ENCODE measurements around the gene THADA. TPM values are rescaled to one million over a fixed set of nuclear protein-coding genes. Genes with fewer than 3 reads are reported as not detected.

The THADA gene
- total and polyA plus RNA-seq, 5 donors from 2014 or later = 19.1 to 52.9 (median 20.2) TPM

DNA sequence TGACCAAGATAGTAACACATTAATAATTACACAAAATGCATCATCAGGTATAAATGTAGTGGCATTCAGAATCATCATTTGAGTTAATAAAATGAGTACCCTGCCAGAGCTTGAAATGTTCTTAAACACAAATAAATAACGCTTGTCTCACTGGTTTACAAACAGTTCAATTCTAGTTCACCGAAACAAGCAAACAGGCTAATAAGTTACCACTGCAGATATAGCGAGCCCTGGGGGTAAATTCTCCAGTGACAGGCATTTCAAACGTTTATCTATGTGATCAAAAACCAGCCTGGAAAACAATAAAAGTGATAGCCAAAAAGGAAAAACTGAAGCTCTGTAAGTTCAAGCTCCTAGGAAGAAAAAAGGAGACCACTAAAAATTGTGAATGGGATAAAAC lies 152.6 kb downstream of the THADA start:
- no peak overlapping the region for H3K4me3 ChIP-seq (ENCODE audit: low read depth, low read length)
- peaks cover 5% of the 10 kb centered on the region for H3K36me3 ChIP-seq (ENCODE audit: control insufficient read depth, insufficient read depth, low read length)
- H3K36me3 Mint-ChIP-seq = peaks cover 35% of the 10 kb centered on the region
- H3K4me1 ChIP-seq (ENCODE audit: control insufficient read depth, insufficient read depth, low read length, poor library complexity, severe bottlenecking) = no peaks in the 10 kb centered on the region
- H3K27me3 Mint-ChIP-seq = no peaks in the 10 kb centered on the region
- H3K4me3 Mint-ChIP-seq = no peak overlapping the region
- no peaks in the 10 kb centered on the region for H3K9me3 Mint-ChIP-seq
- no peak for DNase-seq
- no peak overlapping the region for H3K27ac ChIP-seq (ENCODE audit: insufficient read depth, low read length, poor library complexity, severe bottlenecking)
- H3K4me1 Mint-ChIP-seq = peaks cover 5 to 13% (median 10%) of the 10 kb centered on the region in 4 donors
- H3K9me3 ChIP-seq (ENCODE audit: control insufficient read depth in 2 of 2, low read length in 2 of 2) = no peaks in the 10 kb centered on the region
- no peak for ATAC-seq (ENCODE audit: low read depth in 2 of 2)
- H3K27me3 ChIP-seq (ENCODE audit: control insufficient read depth, insufficient read depth, low read length) = no peaks in the 10 kb centered on the region
- H3K27ac Mint-ChIP-seq = peak overlapping the region in 1 of 3 donors; percentile 70

DNA sequence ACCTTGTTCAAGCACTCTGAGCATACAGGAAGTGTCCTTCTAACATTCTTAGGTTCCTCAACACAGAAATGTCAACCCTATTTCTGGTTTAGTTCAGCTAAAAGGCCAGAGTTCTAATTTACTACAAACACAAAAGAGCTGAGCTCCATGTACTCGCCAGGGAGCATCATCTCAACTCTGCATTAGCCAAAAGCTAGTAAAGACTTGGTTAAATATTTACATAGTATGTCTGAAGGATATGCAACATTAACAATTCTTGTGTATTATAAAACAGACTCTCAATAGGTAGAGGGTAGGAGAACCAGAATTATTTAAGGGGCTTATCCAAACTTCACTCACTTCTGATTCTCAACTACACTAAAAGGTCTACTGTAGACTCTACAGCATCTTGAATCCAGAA lies 154.6 kb downstream of the THADA start:
- no peak overlapping the region for H3K27ac ChIP-seq (ENCODE audit: insufficient read depth, low read length, poor library complexity, severe bottlenecking)
- Mint-ChIP-seq H3K9me3 (no peaks in the 10 kb centered on the region), H3K4me1 (peaks cover 4 to 13% (median 8%) of the 10 kb centered on the region in 4 donors), H3K36me3 (peaks cover 37% of the 10 kb centered on the region), H3K27ac (no peak overlapping the region), H3K27me3 (no peaks in the 10 kb centered on the region), H3K4me3 (no peak overlapping the region)
- peaks cover 7% of the 10 kb centered on the region for H3K36me3 ChIP-seq (ENCODE audit: control insufficient read depth, insufficient read depth, low read length)
- no peak overlapping the region for H3K4me3 ChIP-seq (ENCODE audit: low read depth, low read length)
- no peaks in the 10 kb centered on the region for H3K9me3 ChIP-seq (ENCODE audit: control insufficient read depth in 2 of 2, low read length in 2 of 2)
- no peaks in the 10 kb centered on the region for H3K4me1 ChIP-seq (ENCODE audit: control insufficient read depth, insufficient read depth, low read length, poor library complexity, severe bottlenecking)
- H3K27me3 ChIP-seq (ENCODE audit: control insufficient read depth, insufficient read depth, low read length) = no peaks in the 10 kb centered on the region
- DNase-seq = no peak
- ATAC-seq (ENCODE audit: low read depth in 2 of 2) = no peak

DNA sequence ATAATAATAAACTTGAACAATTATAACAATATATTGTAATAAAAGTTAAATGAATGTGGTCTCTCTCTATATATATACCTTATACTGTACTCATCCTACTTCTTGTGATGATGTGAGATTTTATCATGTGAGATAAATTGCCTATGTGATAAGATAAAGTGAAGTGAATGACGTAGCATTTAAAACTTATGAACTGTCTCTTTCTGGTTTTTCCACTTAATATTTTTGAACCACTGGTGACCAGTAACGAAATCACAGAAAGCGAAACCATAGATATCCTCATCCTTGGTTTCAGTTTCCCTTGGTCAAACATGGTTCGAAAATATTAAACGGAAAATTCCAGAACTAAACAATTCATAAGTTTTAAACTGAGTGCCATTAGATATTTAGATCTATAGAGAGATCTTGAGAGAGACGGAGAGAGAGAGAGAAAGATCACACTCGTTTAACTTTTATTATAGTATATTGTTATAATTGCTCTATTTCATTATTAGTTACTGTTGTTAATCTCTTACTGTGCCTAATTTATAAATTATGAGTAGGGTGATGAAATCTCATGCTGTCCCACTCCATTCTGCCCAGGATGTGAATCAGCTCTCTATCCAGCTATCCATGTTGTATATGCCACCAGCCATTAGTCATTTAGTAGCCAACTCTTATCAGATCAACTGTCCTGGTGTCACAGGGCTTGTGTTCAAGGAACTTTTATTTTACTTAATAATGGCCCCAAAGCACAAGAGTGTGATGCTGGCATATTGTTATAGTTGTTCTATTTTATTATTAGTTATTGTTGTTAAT lies 156.8 kb downstream of the THADA start:
- H3K4me3 ChIP-seq (ENCODE audit: low read depth, low read length) = no peak overlapping the region
- Mint-ChIP-seq H3K4me1 (peaks cover 4 to 11% (median 7%) of the 10 kb centered on the region in 4 donors), H3K36me3 (peaks cover 34% of the 10 kb centered on the region), H3K27me3 (no peaks in the 10 kb centered on the region), H3K4me3 (no peak overlapping the region), H3K27ac (peak overlapping the region in 2 of 3 donors; percentile 26 to 65), H3K9me3 (no peaks in the 10 kb centered on the region)
- no peaks in the 10 kb centered on the region for H3K4me1 ChIP-seq (ENCODE audit: control insufficient read depth, insufficient read depth, low read length, poor library complexity, severe bottlenecking)
- H3K27ac ChIP-seq (ENCODE audit: insufficient read depth, low read length, poor library complexity, severe bottlenecking) = no peak overlapping the region
- ATAC-seq (ENCODE audit: low read depth in 2 of 2) (no peak), DNase-seq (no peak)
- peaks cover 5% of the 10 kb centered on the region for H3K36me3 ChIP-seq (ENCODE audit: control insufficient read depth, insufficient read depth, low read length)
- no peaks in the 10 kb centered on the region for H3K27me3 ChIP-seq (ENCODE audit: control insufficient read depth, insufficient read depth, low read length)
- no peaks in the 10 kb centered on the region for H3K9me3 ChIP-seq (ENCODE audit: control insufficient read depth in 2 of 2, low read length in 2 of 2)

DNA sequence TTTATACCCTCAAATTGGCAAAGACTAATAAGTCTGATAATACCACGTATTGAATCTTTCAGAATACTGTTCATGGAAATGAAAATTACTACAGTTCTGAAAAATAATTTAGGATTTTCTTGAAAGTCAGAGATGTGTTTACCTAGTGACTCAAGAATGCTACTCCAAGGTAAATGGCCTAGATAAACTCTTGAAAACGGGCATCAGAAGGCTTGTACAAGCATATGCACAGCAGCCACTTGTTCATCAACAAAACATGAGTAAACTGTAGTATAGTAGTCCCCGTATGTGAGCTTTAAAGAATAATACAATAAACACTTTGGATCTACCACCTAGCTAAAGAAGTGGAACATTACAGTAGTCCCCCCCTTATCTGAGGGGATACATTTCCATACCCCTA lies 157.5 kb downstream of the THADA start:
- H3K27me3 Mint-ChIP-seq = no peaks in the 10 kb centered on the region
- no peak overlapping the region for H3K27ac Mint-ChIP-seq
- no peak overlapping the region for H3K4me3 Mint-ChIP-seq
- H3K4me1 ChIP-seq (ENCODE audit: control insufficient read depth, insufficient read depth, low read length, poor library complexity, severe bottlenecking) = no peaks in the 10 kb centered on the region
- no peak overlapping the region for H3K4me3 ChIP-seq (ENCODE audit: low read depth, low read length)
- H3K9me3 ChIP-seq (ENCODE audit: control insufficient read depth in 2 of 2, low read length in 2 of 2) = no peaks in the 10 kb centered on the region
- H3K27ac ChIP-seq (ENCODE audit: insufficient read depth, low read length, poor library complexity, severe bottlenecking) = no peak overlapping the region
- no peaks in the 10 kb centered on the region for H3K27me3 ChIP-seq (ENCODE audit: control insufficient read depth, insufficient read depth, low read length)
- no peaks in the 10 kb centered on the region for H3K9me3 Mint-ChIP-seq
- H3K36me3 ChIP-seq (ENCODE audit: control insufficient read depth, insufficient read depth, low read length) = peaks cover 5% of the 10 kb centered on the region
- H3K36me3 Mint-ChIP-seq = peaks cover 38% of the 10 kb centered on the region
- H3K4me1 Mint-ChIP-seq = peaks cover 4 to 11% (median 8%) of the 10 kb centered on the region in 4 donors
- ATAC-seq (ENCODE audit: low read depth in 2 of 2) = no peak
- DNase-seq = no peak

DNA sequence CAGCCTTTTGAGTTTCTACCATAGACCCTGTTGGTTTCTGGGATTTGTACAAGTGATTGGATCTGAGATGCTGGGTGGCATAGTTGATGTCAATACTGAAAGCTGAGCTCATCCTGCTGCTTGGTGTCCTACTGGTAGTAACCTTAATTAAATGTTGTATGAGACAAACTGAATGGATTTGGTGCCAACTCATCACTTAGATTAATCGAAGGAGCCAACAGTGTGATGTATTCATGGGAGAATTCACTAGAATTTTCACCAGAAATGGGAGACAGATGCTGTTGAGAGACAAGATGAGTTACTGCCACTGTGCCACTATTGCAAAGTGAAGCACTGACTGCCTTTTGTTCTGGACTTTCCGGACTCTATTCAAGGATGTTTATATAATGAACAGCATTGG lies 158.5 kb downstream of the THADA start:
- peaks cover 2 to 10% (median 5%) of the 10 kb centered on the region in 4 donors for H3K4me1 Mint-ChIP-seq
- peaks cover 37% of the 10 kb centered on the region for H3K36me3 Mint-ChIP-seq
- H3K36me3 ChIP-seq (ENCODE audit: control insufficient read depth, insufficient read depth, low read length) = peaks cover 5% of the 10 kb centered on the region
- H3K27ac ChIP-seq (ENCODE audit: insufficient read depth, low read length, poor library complexity, severe bottlenecking) = no peak overlapping the region
- ATAC-seq (ENCODE audit: low read depth in 2 of 2) = no peak
- no peak overlapping the region for H3K4me3 Mint-ChIP-seq
- H3K9me3 ChIP-seq (ENCODE audit: control insufficient read depth in 2 of 2, low read length in 2 of 2) = no peaks in the 10 kb centered on the region
- no peak overlapping the region for H3K27ac Mint-ChIP-seq
- no peaks in the 10 kb centered on the region for H3K27me3 ChIP-seq (ENCODE audit: control insufficient read depth, insufficient read depth, low read length)
- DNase-seq = no peak
- no peaks in the 10 kb centered on the region for H3K9me3 Mint-ChIP-seq
- no peak overlapping the region for H3K4me3 ChIP-seq (ENCODE audit: low read depth, low read length)
- H3K4me1 ChIP-seq (ENCODE audit: control insufficient read depth, insufficient read depth, low read length, poor library complexity, severe bottlenecking) = no peaks in the 10 kb centered on the region
- H3K27me3 Mint-ChIP-seq = no peaks in the 10 kb centered on the region

DNA sequence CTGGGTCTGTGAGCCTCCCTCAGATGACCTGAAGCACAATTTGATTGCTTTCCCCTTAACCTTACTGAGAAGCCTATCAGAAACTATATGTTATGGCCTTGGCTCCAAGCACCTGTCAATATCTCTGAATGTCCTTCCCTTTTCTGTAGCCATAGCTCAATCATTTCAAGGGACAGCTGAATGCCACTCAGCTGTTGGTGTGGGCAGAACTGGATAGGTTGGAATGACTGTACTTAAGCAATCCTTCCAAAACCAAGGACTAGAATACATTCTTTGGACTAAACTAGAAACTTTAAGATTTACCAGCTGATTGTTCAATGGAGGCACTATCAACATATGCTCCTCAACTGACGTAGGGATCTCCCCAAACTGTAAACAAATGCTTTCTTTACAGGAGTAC lies 159.4 kb downstream of the THADA start:
- no peak overlapping the region for H3K4me3 ChIP-seq (ENCODE audit: low read depth, low read length)
- ATAC-seq (ENCODE audit: low read depth in 2 of 2) (no peak), DNase-seq (no peak)
- Mint-ChIP-seq H3K4me1 (peaks cover 0 to 5% (median 0%) of the 10 kb centered on the region in 4 donors), H3K36me3 (peaks cover 31% of the 10 kb centered on the region), H3K27me3 (no peaks in the 10 kb centered on the region), H3K9me3 (no peaks in the 10 kb centered on the region), H3K27ac (no peak overlapping the region), H3K4me3 (no peak overlapping the region)
- no peaks in the 10 kb centered on the region for H3K4me1 ChIP-seq (ENCODE audit: control insufficient read depth, insufficient read depth, low read length, poor library complexity, severe bottlenecking)
- no peaks in the 10 kb centered on the region for H3K9me3 ChIP-seq (ENCODE audit: control insufficient read depth in 2 of 2, low read length in 2 of 2)
- peaks cover 5% of the 10 kb centered on the region for H3K36me3 ChIP-seq (ENCODE audit: control insufficient read depth, insufficient read depth, low read length)
- H3K27ac ChIP-seq (ENCODE audit: insufficient read depth, low read length, poor library complexity, severe bottlenecking) = no peak overlapping the region
- H3K27me3 ChIP-seq (ENCODE audit: control insufficient read depth, insufficient read depth, low read length) = no peaks in the 10 kb centered on the region

DNA sequence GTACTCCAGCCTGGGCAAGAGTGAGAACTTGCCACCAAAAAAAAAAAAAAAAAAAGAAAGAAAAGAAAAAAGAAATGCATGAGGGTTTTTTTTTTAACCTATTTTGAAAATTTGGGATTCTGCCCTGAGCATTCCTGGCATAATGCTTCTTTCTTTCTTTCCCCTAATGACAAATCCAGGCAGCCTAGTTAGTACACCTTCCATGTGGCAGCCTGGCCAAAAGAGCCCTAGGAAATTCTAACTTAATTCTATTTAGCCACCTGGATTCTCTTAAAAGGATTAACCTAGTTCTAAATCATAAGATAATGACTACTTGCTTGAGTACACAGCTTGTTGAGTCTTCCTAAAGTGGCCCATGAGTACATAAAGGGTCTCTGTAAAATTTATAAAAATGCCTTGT lies 160.1 kb downstream of the THADA start:
- no peak overlapping the region for H3K27ac Mint-ChIP-seq
- no peaks in the 10 kb centered on the region for H3K27me3 Mint-ChIP-seq
- no peaks in the 10 kb centered on the region for H3K9me3 ChIP-seq (ENCODE audit: control insufficient read depth in 2 of 2, low read length in 2 of 2)
- H3K36me3 ChIP-seq (ENCODE audit: control insufficient read depth, insufficient read depth, low read length) = peaks cover 8% of the 10 kb centered on the region
- H3K4me3 Mint-ChIP-seq = no peak overlapping the region
- no peak for ATAC-seq (ENCODE audit: low read depth in 2 of 2)
- no peaks in the 10 kb centered on the region for H3K27me3 ChIP-seq (ENCODE audit: control insufficient read depth, insufficient read depth, low read length)
- H3K4me1 ChIP-seq (ENCODE audit: control insufficient read depth, insufficient read depth, low read length, poor library complexity, severe bottlenecking) = no peaks in the 10 kb centered on the region
- no peak for DNase-seq
- H3K4me1 Mint-ChIP-seq = peaks cover 0 to 9% (median 2%) of the 10 kb centered on the region in 4 donors
- H3K4me3 ChIP-seq (ENCODE audit: low read depth, low read length) = no peak overlapping the region
- H3K36me3 Mint-ChIP-seq = peaks cover 36% of the 10 kb centered on the region
- H3K27ac ChIP-seq (ENCODE audit: insufficient read depth, low read length, poor library complexity, severe bottlenecking) = no peak overlapping the region
- H3K9me3 Mint-ChIP-seq = no peaks in the 10 kb centered on the region

DNA sequence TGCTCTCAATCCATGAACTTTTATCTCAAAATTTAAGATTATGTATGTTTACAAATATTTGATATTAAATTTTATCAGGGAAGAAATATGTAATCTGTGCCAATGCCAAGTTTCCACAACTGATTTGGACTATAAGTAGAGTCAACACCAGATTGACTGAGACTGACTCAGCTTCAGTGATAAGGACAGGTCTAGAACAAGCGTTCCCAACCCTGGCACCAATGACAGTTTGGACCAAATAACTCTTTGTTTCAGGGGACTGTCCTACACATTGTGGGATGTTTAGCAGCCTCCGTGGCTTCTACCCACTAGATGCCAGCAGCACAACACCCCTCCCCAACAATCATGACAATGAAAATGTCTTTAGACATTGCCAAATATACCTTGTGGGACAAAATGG lies 165.3 kb downstream of the THADA start:
- Mint-ChIP-seq H3K27me3 (no peaks in the 10 kb centered on the region), H3K36me3 (peaks cover 37% of the 10 kb centered on the region), H3K27ac (no peak overlapping the region), H3K9me3 (no peaks in the 10 kb centered on the region), H3K4me1 (peaks cover 16 to 24% (median 18%) of the 10 kb centered on the region in 4 donors), H3K4me3 (no peak overlapping the region)
- DNase-seq (no peak), ATAC-seq (ENCODE audit: low read depth in 2 of 2) (no peak)
- Histone ChIP-seq H3K27ac (ENCODE audit: insufficient read depth, low read length, poor library complexity, severe bottlenecking) (no peak overlapping the region), H3K9me3 (ENCODE audit: control insufficient read depth in 2 of 2, low read length in 2 of 2) (no peaks in the 10 kb centered on the region), H3K36me3 (ENCODE audit: control insufficient read depth, insufficient read depth, low read length) (peaks cover 6% of the 10 kb centered on the region), H3K4me1 (ENCODE audit: control insufficient read depth, insufficient read depth, low read length, poor library complexity, severe bottlenecking) (peaks cover 19% of the 10 kb centered on the region), H3K27me3 (ENCODE audit: control insufficient read depth, insufficient read depth, low read length) (no peaks in the 10 kb centered on the region), H3K4me3 (ENCODE audit: low read depth, low read length) (no peak overlapping the region)
